GM21528 (cell line): ENCODE measurements around the gene HOXB7.

ENCODE experiments used
- ATAC-seq: cut with Tn5 transposase; IDR thresholded peaks from one replicate; pipeline ENCODE4 v1.9.1; 2021; ENCODE audit warnings: mild to moderate bottlenecking, moderate library complexity; ENCODE audit not compliant: unreplicated experiment, low FRiP score

Gene HOXB7

DNA sequence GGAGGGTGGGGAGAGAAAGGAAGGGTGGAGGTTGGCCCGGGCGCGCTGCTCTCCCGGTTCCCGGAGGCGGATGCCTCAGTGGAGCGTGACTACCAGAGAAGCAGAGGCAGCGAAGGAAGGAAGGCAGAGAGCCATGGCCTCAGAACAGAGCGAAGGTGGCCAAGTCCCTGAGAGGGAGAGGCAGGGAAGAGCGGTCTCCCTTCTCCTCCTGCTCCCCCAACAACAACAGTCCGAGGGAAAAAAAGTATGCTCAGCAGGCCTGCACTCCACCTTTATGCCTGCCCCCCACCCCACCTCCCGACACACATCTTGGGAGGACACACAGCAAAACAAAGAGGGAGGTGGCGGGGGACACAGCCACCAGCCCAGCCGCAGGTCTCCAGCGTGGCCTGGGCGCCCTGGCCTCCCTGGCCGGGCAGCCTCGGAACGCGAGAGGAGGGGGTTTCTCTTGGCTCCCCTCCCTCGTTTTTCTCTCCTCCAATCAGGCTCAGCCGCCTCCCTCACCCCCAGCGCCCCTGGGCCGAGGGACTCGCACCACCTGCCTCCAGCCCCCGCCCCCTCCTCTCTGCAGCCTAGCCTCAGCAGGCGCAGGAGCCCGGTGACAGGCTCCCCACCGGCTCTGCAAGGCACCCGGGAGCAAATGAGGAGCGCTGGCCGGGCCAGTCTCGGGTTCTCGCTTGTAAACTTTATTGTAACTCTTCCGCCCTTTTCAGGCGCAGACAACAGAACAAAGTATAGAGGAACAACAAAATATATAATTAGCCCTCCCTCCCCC lies 1.1 kb upstream of the HOXB7 start:
- ATAC-seq = no peak

GRCh38 chr17:48611213-48611612 lies 396 bp upstream of the HOXB7 start:
- no peak for ATAC-seq

GRCh38 chr17:48609759-48610281 lies 997 bp downstream of the HOXB7 start:
- no peak for ATAC-seq

- ATAC-seq = no peak
Measured at GRCh38 chr17:48609033-48609432, 1.8 kb downstream of the HOXB7 start.

GRCh38 chr17:48608494-48608834 lies 2.4 kb downstream of the HOXB7 start:
- no peak for ATAC-seq

DNA sequence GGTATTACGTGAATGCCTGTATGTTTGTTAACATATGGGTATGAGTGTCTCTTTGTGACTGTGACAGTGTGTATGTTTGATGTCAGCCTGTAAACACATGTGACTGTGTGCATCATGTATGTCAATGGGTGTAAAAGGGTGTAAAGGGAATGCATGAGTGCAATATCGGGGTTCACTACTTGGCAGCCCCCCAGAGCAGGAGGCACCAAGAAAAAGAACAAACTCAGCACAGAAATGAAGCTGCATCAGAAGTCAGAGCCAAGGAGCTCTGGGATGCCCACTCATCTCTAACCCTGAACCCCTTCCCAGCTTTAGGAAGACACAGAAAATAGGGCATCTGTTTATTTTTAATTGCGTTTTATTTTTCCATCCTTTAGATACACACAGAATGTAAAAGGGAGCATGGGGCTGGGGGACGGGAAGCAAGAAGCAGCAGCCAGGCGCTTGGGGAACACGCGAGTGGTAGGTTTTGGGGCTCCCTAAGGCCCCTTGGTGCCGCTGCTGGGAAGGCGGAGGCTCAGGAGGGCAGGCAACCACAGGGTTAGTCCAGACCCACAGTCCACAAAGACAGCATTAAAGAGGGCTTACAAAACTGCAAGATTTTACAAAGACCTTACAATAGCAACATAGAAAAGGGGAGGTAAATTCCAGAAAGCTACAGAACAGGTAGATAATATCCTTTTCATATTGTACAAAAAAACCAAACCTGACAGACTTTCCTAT lies 3.8 kb downstream of the HOXB7 start:
- ATAC-seq = no peak

DNA sequence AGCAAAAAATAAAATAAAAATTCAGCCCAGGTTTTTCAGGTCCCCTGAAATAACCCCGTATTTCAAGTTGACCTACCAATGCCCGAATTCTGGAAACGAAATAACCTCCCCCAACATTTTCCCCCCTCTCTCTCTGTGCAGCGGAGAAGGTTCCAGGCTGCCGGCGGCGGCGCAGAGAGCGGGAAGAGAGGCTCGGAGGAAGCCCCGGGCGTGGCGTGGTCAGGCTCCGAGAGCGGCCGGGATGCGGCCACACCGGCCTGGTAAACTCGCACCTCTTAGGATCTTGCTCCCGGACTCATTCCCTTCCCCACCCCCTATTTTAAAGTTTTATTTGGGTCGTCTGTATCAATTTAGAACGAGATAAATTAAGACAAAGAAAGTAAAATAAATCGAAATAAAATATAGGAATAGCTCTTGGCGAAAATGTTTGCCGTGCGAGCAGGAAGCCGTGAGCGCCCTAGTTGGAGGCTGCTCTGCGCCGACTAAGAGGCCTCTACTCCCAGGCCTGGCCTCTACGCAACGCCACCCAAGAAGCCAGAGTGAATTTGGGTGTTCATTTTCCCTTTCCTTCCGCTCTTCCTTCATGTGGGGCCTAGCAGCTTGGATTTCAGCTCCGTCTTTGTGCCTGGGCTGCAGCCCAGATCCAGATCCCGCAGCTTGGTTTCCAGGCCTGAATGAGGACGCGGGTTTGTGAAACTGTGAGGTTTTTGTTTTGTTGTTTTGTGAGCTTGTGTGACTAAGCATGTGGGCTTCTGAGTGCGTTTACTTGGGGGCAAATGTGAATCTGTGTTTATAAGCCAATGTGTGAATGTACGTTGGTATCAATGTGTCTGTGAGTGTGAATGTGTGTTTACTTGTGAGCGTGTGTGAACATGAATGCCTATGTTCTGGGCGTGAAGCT lies 4.6 kb downstream of the HOXB7 start:
- ATAC-seq = no peak

DNA sequence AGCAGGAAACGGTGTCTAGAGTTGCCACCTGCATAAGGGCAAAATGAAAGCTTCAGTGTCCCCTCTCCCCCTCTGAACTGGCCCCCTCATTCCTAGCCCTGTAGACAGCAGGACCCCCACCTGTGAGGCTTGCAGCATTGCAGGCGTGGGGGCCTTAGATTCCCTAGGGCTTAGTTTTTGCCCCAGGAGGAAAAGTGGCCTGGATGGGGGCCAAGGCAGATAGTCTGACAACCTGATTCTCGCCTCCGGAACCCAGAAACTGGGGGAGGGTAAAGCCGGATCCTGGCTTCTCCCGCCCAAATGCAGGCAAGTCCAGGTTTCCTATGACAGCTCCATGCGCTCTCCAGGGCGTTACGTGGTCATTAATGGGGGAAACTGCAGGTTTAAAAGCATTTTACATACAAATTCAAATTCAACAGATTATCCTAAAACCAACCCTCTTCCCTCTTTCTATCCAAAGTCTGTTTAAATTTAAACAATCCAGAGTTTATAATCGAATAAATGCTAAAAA lies 5.4 kb downstream of the HOXB7 start:
- no peak for ATAC-seq

DNA sequence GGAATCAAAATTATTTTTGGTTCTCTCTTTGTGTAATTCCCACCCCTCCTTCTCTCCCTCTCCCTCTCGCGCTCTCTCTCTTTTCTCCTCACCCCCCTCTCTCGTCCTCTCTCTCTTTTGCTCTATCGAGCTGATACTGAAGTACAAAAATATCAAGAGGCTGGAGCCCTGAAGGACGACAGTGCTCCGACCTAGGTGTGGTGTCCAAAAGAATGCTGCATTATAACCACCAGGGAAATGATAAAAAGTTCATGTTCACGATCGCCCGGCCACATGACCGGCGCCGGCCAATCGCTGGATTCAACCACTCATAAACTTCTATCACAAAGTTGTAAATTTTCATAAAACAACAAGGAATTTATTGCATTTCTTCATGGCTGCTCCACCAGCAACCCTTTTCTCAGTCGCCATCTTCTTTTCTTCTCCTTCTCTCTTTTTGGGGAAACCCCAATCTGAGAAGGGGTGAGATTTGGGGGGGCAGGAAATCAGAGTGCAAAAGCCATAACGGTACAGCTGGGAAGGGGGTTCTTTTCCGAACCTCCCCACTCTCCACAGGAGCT lies 6.0 kb downstream of the HOXB7 start, which contains the start of gene HOXB6:
Gene HOXB6, minus strand, starts transcription at position 217 of the 560 bp plus-strand sequence. CDS start 6,836 bp downstream, outside the sequence.
- ATAC-seq = no peak

DNA sequence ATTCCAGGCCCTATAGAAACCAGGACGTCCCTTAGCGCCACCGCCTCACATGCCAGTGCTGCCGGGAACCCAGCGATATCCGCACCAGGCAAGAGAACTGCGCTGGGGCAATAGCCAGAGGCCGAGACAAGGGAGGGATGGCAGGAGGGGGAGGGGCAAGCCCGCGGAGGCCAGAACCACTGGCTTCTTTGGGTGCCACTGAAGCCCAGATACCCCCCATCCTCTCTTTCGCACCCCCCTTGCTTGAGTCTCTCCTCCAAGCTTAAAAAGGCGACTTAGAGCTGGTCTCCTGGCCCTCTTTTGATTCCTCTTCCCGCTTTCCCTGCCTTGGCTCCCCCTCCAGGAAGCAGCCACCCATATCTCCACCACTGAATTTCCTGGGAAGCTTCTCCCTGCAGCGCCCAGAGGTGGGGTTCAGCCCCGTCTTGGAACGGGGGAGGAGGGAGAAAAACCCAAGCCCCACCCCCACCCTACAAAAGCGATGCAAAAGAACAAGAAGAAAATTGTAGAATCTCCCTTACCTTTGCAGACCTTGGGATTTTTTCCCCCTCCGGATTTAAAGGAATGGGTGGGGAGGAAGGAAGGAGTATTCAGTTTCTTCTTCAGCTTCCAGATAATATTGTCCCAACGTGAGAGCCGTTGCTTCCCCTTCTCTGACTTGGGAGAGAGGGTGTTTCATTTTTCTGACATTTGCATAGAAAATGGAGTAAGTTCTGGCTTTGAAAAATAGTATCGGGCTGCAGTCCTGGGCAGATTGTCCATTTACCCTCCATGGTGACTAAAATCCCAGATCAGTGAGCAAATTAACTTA lies 6.7 kb downstream of the HOXB7 start:
- ATAC-seq = no peak

DNA sequence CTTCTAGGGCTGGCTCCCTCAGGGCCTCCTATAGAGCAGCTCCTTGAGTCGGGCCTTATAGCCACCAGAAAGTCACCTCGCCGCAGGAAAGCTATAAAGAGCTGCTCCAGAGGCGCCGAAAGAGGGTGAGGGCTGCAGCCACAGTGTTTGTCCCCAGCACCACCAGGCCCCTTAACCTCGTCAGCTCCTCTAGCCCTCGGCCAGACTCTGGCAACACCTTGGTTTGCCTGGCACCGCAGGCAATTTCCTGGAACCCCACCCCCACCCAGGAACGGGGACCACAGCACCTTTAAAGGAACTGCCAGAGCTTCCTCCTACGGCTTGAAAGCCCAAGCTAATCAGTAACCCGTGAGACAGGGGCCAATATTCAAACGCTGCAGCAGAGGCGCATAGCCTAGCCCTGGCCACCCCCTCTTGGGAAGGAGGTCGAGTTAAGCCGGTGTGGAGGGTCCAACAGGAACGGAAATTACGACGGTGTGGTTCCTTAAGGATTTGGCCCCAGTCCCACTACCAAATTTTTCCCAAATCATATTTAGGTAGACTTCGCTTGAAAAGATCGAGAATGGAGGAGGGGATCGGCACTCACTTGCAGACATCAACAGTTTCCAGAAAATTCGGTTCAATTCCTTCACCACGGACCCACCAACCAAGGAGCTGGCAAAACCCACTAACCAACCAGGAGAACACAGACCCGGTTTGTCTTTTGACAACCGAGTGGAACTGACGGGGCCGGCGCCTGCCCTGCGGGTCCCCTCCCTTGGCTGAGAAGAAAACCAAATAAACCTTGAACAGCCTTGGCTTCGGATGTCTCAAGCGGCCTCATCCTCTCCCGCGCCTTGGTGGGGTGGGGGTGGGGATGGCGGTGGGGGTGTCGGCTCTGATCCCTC lies 9.0 kb downstream of the HOXB7 start:
- no peak for ATAC-seq

DNA sequence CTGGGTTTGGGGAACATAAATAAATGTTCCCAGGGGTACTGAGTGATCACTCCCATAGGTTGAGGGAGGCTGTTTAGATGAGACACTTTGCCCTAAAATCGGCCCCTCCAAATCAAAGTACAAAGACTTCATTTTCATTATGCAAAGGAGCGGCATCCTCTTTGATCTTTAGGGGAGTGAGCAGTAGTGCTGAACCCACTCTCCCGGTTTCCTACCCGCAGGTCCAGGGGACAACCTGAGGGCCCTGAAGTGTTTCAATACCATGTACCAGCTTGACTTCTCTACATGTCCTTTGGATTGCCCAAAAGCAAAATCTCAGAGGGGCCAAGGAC lies 9.6 kb downstream of the HOXB7 start:
- ATAC-seq = no peak

GRCh38 chr17:48600244-48601098 lies 10.3 kb downstream of the HOXB7 start:
- no peak for ATAC-seq

DNA sequence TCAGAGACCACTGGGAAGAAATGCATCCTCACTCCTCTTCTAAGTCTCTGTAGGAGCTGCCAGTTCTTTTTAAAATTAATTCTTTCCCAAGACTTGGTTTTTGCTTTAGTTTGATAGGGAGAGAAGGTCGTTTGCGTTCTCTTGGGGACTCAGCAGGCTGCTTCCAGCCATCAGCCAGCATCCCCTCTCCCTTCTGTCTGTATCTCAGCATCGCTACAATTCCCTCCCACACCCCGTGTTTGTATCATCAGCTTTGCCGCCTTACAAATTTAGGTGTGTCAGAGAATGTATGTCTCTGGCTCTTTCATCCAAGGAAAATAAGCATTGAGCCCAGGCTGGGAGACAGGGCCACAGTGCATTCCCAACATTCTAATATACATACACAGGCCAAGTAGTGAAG lies 11.5 kb downstream of the HOXB7 start:
- no peak for ATAC-seq

DNA sequence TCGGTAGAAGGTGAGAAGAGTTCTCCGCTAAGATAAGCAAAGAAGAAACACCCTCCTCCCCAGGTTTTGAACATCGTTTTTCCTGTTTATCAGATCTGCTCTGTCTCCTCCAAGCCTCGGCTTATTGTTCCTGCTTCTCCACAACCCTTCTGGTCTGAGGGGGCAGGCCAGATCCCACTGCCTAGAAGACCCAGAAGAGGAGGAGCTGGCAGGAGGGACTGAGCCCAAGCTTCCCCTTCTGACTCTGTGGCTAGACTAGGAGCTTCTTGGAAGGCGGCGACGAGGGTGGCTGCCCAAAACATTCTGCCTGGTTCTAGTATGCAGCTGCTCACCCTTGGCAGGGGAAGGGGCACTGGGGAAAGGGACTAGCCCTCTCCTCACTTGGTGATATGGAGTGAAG lies 12.1 kb downstream of the HOXB7 start:
- ATAC-seq = no peak

- no peak for ATAC-seq
Measured at GRCh38 chr17:48597778-48598631, 12.8 kb downstream of the HOXB7 start.

DNA sequence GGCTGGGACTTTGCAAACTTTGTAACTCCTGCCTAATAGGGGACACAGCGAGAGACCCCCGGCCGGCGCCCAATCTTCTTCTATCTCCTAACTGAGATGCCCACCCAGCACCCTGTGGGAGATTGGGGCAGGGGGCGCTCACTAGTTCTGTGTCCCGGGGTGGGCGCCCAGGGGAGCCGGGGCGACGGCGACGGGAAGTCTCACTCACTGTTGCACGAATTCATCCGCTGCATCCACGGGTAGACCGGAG lies 13.4 kb downstream of the HOXB7 start:
- no peak for ATAC-seq
